Effector CD8-positive, alpha-beta T cell (primary cell): ENCODE measurements around the gene SLC25A5.
"Not testable (repeated sequence)": the region's sequence is repeated elsewhere in the genome, so short reads cannot be mapped to it uniquely, and the experiment has no call there.

Experiments
- DNase-seq: peaks from one replicate; lab custom pipeline; 2025; lab: John Stamatoyannopoulos, UW

SLC25A5 gene

GRCh38 chrX:119503484-119503861 is 35.2 kb downstream of the SLC25A5 start:
- no peak for DNase-seq

DNA sequence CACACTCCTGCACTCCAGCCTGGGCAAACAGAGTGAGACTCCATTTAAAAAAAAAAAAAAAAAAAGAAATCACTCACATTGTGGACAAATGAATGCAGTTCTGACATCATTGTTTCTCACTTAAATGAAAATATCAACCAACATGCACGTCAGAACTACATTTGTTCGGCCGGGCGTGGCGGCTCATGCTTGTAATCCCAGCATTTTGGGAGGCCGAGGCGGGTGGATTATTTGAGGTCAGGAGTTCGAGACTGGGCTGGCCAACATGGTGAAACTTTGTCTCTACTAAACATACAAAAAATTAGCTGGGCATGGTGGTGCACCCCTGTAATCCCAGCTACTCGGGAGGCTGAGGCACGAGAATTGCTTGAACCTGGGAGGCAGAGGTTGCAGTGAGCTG is 36.9 kb downstream of the SLC25A5 start:
- DNase-seq: not testable (repeated sequence)

DNA sequence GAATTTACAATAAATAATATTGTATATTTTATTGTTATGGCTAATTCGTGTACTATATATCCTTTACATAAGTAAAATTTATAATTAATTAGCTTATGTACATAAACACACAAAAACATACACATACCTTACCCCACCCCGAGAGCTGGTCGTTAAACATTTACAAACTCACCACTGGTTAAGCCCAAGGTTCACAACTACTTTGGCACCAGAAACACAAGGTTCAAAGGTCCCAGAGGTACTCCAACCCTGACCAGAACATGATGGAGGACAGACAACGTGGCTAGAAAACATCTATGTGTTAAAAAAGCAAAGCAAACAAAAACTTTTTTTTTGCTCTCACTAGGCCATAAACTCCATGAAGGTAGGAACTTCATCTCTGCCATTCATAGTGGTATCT is 37.7 kb downstream of the SLC25A5 start:
- DNase-seq: no peak

- no peak for DNase-seq
Observed at GRCh38 chrX:119507206-119507605, 39.0 kb downstream of the SLC25A5 start.

GRCh38 chrX:119512146-119512800 is 44.0 kb downstream of the SLC25A5 start:
- no peak for DNase-seq

GRCh38 chrX:119516157-119516702 is 48.0 kb downstream of the SLC25A5 start:
- DNase-seq: no peak

DNA sequence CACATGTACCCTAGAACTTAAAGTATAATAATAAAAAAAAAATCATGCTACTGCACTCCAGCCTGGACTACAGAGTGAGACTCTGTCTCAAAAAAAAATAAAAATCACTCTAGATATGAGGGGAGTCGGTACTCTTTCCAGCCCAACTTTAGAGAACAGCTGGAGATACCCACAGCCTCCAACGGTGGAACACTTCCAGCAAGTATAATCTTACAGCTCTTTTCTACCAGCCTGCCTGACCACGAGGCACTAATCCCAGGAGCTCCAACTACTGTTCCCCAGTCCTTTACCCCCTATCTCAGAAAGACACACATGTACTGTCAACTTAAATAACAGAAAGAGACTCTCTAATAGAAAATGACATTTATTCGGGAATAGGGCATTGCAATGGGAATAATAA is 50.1 kb downstream of the SLC25A5 start:
- no peak for DNase-seq
